GM19035 (cell line): ENCODE data around the gene PDZK1IP1.
"Not testable (repeated sequence)": the region's sequence is repeated elsewhere in the genome, so short reads cannot be mapped to it uniquely, and the experiment has no call there.

Experiments
- ATAC-seq: cut with Tn5 transposase; IDR thresholded peaks from one replicate; pipeline ENCODE4 v1.9.1; 2021; ENCODE audit not compliant: unreplicated experiment

PDZK1IP1 gene

DNA sequence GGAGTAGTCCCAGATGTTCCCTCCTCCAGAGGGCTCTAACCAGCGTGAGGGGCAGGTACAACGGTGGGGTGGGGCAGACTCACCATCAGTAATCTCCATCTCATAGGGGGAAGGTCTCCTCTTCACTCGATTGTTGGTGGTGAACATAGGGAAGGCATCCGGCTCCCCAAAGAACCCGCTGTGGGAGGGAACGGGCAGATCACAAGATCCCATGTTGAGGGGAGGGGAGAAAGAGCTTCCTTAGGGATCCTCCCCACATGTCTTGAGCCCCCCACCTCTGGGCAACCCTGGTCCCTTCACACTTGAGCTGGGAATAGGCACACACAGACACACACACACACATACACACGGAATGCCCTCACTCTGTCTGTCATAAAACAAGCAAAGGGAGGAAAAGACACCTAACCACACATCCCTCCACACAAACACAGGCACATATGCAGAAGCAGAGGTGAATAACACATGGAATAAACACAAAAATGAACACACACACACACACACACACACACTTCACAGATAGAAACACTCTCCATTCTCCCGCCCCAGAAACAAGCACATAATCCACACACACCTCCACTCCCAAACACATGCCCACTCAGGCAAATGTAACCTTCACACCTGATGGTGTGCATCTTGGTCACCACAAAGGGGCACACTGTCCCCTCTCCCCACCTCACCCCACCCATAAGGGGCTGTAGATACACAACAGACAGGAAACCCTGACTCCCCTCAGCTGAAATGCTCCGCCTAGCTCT, 34.3 kb upstream of the PDZK1IP1 start:
- ATAC-seq, result no peak

DNA sequence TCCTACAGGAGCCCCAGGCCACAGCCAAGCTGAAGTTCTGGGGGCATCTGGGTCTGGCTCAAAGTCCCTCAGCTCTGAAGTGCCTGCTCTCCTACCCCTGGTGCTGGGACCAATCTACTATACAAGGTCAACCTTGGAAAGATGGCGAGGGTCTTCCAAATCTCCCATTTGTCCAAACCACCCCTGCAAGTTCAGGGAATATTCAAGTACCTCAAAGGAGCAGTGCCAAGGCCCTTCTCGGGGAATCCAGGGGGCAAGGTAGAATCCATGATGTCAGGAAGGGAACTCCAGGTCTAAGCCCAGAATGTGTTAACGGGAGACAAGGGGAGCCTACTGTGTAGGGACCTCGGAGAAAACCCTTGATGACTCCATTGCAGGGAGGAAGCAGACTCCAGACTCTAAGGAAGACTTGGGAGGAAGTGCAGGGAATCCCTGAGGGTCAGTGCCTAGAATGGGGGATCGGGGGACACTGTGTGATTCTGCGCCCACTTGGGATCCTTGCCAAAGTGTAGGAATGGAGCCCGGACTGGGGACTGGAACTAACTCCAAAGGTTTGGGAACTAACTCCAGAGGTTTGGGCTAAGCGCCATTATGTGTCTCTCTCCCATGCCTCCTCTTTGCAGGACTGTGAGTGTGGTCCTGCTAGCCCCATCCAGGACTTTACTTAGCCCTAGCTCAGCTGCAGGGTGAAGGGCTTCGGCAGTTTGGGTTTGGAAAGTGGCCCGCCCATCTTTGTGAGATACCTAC, 33.5 kb upstream of the PDZK1IP1 start:
- ATAC-seq, result no peak

DNA sequence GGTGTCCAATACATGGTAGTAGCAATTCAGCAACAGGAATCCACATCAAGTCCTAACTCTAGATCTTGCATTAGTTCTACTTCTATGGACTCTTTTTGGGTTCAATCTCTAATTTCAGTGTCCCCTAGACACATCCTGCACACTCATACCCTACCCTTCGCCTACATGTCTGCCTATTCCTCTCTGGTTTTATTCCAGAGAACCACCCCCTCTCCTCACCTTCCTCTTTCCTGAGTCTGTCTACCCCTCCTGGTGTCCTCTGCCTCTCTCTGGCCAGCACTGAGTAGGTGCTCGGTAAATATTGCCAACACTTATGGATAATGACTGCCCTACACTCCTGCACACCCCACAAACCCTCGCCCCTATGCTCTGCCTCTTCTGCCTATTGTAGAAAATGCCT, 32.6 kb upstream of the PDZK1IP1 start:
- no peak for ATAC-seq

DNA sequence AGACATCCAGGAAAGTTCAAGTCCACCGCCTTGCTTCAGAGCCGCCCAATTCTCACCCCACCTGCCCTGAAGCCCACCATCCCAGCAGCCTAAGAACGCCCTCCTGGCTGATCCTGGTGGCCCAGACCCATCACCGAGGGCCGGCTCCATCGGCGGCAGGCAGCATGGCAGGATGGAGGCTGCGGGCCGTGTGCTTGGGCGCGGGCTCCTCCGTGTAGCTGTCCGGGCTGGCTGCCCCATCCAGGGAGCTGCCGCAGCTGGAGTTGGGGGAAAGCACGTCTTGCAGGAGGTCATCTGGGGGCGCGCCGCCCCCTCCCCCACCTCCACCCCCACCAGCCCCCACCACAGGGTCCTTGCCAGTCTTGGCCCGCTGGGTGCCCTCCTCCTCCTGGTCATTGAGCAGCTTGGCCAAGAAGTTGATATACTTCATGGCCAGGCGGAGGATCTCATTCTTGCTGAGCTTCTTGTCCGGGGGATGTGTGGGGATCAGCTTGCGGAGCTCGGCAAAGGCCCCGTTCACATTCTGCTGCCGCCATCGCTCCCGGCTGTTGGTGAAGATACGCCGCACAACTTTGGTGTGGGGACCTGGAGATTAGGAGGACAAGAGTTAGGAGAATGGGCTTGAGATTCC, 29.9 kb upstream of the PDZK1IP1 start:
- no peak for ATAC-seq

DNA sequence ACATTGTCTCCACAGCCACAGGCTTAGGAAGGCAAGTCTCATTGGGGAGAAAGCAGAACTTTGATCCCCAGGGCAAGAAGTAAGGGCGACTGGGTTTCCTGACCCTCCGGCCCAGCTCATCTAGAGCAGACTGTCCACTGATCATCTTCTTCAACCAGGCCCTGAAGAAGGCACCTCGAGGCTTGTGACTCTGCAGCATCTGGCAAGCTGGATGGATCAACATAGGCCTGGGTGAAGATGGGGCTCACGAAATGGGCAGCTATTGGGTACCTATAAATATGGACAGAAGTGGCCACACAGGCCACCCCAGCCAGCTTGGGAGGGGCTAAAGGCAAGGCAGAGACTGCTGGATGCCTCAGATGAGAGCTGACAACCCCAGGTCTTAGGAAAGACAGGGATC, 29.2 kb upstream of the PDZK1IP1 start:
- no peak for ATAC-seq

DNA sequence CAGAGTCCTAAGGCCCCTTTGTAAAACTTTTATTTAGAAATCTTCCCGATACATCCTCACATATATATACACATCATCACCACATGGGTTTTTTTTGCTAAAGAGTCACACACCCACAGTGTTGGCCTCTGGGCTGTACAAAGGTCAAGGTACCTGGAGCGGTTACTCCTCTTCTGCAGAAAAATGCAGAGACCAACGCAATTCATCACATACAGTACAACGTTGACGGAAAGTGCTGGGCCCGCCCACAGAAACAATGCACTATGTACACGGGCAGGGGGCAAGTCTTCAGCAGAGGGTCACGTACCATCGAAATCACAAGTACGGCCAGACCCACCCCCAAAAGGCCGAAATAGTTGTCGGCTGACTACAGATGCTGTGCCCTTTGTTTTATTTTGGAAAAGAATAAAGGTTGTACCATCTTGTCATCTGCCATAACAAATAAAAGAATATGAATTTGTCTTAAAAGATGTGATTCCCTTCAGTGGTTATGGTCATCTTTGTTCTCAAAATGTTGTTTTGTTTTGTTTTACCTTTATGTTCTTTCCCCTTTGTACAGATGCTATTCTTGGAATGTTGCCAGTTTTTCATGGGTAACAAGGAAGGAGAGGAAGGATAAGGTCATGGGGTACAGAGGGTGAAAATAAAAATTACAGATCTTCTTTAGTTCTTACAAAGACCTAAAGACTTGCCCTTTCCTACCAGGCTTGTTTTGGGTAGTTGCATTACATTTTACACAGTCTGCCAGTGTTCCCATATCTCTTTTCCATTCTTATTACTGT, 26.6 kb upstream of the PDZK1IP1 start:
- no peak for ATAC-seq

DNA sequence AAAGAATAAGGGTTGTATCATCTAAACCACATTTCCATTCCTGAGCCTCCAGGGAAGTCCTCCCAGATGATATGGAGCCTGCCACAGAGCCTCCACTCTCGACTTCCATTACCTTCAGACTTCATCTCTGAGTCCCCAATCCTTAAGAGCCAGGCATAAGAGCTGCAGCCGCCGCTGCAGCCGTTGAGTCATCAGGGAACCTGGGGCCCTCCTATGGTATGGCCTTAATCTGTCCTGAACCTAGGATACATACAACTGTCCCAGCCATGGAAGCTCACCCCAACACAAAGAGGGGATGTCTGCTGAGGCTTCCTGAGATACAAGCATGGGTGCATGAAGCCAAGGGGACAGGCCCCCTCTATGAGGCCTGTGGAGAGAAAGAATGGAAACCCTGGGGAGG, 25.9 kb upstream of the PDZK1IP1 start:
- no peak for ATAC-seq

DNA sequence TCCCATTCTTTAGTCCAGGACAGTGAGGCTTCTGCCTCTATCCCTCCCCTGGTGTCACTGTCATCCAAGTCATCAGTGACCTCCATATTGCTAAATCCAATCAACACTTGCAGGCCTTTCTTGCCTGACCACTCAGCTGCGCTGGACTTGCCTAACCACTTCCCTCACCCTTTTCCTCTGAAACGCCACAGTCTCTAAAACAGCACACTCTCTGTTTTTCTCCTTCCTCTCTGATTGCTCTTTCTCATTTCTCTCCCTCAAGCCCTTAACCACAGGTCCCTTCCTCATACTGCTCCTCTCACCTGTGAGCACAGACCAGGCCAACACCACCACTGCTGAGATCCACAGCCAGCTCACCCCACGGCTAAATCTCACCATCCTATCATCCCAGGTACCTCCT, 24.7 kb upstream of the PDZK1IP1 start:
- no peak for ATAC-seq

DNA sequence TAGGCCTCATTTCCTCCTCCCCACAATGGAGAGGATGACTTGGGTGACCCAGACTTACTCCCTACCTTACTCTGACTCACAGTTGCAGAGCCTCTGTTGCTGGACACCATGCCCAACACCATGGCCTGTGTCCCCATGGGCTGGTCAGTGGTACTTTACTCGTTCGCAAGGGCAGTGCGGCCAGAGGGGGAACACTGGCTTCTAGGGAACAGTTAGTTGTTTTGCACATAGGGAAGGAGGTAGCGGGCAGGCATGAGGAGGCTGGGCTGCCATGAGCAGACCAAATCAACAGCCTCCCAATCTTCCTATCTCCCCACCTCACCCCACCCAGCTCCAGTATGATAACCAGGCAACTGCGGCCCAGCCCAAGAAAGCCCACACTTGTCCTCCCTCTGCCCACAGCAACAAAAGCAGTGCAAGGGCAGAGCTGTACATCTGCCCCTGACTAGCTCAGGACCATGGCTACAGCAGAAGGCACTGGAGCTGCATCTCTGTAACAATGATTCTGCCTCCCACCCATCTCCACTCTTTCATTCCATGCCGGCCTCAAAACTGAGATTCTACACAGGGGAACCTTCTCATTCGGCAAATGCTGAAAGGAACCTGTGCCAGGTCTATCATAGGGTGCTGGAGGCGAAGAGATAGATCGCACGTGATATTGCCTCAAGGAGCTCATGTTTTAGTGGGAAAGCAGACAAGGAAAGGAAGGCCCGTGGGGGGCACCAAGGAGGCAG, 23.6 kb upstream of the PDZK1IP1 start:
- ATAC-seq, result no peak

DNA sequence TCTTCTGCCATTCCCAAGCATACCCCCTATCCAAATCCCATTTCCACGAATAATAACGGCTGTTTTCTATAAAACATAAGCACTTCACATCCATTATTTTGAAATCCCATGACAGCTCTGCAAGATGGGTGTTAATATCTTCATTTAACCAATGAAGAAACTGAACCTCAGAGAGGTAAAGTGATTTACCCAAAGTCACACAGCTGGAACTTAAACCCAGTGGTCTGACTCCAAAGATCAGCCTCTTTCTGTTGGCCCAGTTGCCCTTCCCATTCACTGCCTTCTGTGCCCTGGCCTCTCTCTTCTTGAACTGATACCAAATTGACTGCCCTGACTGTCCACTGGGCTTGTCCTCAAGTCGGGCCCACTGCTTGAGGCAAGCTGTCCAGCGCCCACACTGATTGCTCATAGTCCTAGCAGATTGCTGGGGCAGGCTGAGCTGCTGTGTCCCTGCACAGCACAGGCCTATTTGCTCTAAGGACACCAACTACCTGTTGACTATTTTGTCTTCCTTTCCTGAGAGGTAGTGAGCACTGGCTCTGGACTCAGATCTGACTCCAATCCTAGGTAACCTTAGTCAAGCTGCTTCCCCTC, 22.9 kb upstream of the PDZK1IP1 start:
- ATAC-seq, result no peak

DNA sequence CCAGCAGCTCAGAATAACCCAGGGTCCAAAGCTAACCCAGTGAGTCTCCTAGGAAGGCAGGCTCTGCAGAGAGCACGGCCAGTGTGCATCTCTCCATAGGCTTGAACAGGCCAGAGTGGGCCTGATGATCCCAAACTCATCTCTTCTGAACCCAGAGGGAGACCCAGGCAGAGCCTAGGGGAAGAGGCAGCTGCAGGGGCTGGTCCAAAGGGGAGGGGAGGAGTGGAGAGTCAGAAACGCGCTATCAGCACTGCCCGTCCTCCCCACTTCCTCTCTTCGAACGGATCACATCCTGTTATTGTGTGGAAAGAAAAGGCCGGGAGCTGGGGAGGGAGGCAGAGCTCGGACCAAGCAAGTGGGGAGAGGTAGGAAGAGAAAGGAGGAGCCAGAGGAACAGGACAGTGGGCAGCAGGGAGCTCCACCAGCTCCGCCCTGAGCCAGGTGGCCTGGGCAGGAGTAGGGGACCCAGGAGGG, 22.0 kb upstream of the PDZK1IP1 start:
- no peak for ATAC-seq

DNA sequence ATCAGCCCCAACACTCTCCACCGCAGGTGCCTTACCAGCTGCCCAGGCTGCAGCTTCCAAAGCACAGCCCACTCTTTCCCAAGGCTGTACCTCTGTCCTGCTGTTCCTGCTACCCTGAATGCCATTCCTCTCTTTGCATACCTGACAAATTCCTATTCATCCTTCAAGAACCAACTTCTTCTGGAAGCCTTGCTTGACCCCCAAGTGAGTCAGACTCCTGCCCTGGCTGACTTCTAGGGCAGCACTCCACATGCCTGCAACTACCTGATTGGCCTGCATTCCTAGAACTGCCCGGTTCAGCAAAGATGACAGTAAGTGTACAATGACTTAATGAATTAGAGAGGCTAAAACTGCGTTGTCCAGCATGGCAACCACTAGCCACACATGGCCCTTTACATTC, 20.8 kb upstream of the PDZK1IP1 start:
- ATAC-seq, result no peak

DNA sequence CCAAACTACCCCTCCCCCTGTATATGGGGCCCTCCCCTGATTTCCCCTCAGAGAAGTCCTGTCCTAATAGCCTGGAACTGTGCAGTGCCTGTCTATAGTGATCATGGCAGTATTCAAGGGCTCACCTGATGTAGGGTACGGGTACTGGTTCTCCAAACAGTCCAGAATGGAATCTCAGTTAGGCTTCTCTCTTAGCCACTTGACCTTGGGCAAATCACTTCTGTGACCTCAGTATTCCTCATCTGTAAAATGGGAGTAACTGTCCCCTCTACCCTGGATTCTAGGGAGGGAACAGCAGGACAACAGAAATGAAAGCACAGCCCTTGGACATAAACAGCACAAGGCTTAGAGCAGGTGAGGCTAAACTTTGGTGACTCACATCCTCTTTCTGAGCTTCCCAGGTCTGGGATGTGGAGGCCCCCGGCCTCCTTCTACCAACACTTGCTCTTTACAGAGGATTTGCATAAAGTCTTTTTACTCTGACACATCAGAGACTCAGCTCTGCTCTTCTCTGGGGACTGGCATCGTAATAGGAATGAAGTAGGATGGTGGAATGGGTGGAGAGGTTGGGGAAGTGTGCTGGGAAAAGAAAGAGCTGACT, 20.0 kb upstream of the PDZK1IP1 start:
- ATAC-seq, result no peak

DNA sequence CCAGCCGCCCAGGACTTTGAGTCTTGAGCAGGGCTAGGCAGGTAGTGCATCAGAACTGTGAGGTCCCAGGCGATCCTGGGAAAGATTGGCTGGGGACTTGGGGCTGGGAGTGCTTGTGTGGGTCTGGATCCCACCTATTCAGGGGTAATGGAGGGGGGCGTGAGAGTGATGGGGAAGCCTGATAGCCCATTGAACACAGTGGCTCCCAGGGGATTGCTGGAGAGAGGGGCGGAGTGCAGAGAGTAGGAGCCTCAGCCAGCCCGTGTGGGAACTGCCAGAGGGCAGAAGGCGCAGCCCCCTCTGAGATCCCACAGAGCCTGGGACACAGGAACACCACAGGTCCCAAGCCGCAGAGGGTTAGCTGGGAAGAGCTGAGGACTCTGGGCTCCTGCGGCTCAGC, 19.3 kb upstream of the PDZK1IP1 start:
- no peak for ATAC-seq

DNA sequence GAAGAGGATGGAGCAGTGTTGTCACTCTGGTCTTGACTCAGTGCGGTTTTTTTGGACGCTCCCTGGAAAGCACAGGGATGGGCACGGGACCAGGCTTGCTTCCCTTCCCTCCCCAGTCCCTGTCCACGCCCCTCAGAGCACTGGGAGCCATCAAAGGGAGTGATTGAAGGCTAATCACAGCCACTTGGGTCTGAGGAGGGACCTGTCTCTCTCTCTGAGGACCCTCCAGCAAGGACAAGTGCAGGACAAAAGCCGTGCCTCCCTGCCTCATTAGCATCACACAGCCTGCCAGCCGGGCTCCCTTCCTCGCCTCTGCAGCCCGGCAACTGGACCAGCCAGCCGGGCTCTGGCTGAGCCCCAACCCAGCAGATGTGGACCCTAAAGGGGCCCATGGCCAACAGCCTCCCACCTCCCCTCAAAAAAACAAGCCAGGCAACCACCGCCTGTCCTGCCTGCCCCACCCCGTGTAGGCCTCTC, 18.6 kb upstream of the PDZK1IP1 start:
- no peak for ATAC-seq

DNA sequence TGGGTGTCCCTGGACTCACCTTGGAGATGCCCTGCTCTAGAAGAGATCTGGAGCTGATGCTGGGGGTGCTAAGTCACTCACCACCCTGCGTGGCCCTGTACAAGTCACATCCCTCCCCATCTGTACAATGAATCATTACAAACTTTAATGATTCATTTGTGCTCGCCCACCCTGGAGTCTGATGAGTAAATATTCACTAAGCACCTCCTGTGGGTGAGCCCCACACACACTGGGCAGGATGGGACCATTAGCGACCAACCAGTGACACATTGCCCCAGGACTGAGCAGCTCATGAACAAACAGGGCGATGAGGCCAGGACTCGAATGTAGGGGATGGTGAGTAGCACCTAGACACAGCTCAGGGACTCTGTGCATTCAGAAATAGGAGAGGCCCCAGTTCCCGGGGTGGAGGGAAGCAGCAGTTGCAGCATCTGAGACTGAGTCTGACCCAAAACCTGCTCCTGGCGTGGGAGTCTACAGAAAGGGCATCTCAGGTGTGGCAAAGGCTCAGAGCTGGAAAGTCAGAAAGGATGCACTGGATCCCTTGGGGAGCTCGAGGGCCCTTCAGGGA, 18.1 kb upstream of the PDZK1IP1 start:
- ATAC-seq, result no peak

DNA sequence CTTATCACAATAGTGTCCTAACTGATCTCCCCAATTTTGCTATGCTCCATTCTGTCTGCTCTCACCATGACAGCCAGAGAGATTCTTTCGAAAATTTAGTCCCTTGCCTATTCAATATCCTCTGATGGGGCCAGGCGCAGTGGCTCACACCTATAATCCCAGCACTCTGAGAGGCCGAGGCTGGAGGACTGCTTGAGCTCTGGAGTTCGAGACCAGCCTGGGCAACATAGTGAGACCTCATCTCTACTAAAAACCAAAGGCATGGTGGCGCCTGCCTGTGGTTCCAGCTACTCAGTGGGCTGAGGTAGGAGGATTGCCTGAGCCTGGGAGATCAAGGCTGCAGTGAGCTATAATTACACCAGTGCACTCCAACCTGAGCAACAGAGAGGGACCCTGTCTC, 16.1 kb upstream of the PDZK1IP1 start:
- no peak for ATAC-seq

DNA sequence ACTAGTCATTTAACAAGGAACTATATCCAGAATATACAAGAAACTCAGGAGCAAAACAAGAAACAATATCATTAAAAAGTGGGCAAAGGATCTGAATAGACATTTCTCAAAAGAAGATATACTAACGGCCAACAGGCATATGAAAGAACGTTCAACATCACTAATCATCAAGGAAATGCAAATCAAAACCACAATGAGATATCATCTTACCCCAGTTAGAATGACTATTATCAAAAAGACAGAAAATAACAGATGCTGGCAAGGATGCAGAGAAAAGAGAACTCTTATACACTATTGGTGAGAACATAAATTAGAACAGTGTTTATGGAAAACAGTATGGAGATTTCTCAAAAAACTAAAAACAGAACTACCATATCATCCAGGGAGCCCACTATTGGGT, 13.7 kb upstream of the PDZK1IP1 start:
- ATAC-seq, result not testable (repeated sequence)

DNA sequence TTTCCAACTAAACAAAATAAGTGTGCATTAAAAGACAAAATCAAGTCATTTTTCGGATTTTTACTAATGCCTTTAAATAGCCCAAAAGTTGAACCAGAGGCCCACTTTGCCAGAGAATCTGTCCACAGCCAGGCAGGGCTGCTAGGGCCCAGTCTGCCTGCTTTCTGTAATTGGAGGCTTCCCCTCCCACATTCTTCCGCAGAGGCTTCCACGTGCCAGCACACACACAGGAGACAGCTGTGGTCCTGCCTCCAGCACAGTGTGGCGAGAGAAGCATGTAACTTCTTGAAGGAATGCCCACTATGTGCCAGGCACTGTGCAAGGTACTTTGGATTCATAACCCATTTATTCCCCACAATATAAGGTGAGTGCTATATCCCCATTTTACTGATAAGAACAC, 11.3 kb upstream of the PDZK1IP1 start:
- no peak for ATAC-seq
